ENCODE measurements around the gene VRK1. TPM values are rescaled to one million over a fixed set of nuclear protein-coding genes. Genes with fewer than 3 reads are reported as not detected.

The VRK1 gene
- polyA plus RNA-seq, 1 of the 3 experiments (the other 2 are of a cell fraction): 9.1 TPM

DNA sequence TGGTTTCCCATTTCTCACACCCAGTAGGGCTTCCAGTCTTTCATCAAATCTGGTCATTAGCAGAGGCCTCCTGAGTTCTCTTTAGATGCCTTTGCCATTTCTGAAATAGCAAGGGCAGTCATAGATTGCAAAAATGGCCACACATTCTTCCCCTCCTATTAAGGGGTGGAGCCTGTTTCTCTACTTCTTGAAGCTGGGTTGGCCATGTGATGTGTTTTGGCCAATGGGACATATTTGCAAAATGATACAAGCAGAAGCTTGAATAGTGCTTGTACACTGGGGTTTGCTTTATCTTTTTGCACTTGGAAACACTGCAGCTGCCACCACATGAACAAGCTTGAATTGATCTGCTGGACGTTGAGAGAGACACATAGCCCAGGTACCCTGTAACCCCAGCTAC, 109.3 kb downstream of the VRK1 start:
- Histone ChIP-seq H3K4me2 (no peak overlapping the region), H3K36me3 (replicated peaks in 1 of 2; ENCODE audit: control insufficient read depth in 1 of 2, insufficient read depth in 2 of 2, low read length in 1 of 2) (no peaks in the 10 kb centered on the region), H3K4me3 (ENCODE audit: low read depth in 2 of 2, low read length in 1 of 2) (no peak overlapping the region), H3K4me1 (ENCODE audit: control insufficient read depth in 1 of 2, insufficient read depth in 2 of 2, low read depth in 1 of 2, low read length in 1 of 2) (no peaks in the 10 kb centered on the region), H4K20me1 (ENCODE audit: insufficient read depth) (no peaks in the 10 kb centered on the region), H3K27ac (ENCODE audit: low read depth in 2 of 2, low read length in 1 of 2) (no peak overlapping the region), H3K9me2 (no peaks in the 10 kb centered on the region), H2AFZ (ENCODE audit: low read depth) (no peak overlapping the region), H3K9ac (no peak overlapping the region), H3K79me2 (ENCODE audit: insufficient read depth) (no peaks in the 10 kb centered on the region), H3K9me3 (no peaks in the 10 kb centered on the region), H3F3A (replicated peaks; ENCODE audit: insufficient read depth) (no peaks in the 10 kb centered on the region), H3K27me3 (ENCODE audit: insufficient read depth) (no peaks in the 10 kb centered on the region)
- DNase-seq: no peak
- CTCF ChIA-PET: no interaction called here
- no CpG with 5 or more reads among the region's 1 CpG for WGBS (ENCODE audit: low lambda C conversion rate)
- TF ChIP-seq JUND (IDR thresholded peaks at IDR 0.05) (no peak), MXI1 (IDR thresholded peaks at IDR 0.05; ENCODE audit: low read depth, low read length) (no peak), FOSL2 (IDR thresholded peaks at IDR 0.05; ENCODE audit: borderline replicate concordance, low read depth) (no peak), TAF1 (IDR thresholded peaks at IDR 0.05; ENCODE audit: borderline replicate concordance, low read depth, low read length) (no peak), EP300 (IDR thresholded peaks at IDR 0.05; ENCODE audit: borderline replicate concordance in 1 of 2, low read depth in 1 of 2, low read length in 1 of 2) (no peak), YY1 (IDR thresholded peaks at IDR 0.05; ENCODE audit: low read depth) (no peak)
- TF ChIP-seq, protein P1, sequence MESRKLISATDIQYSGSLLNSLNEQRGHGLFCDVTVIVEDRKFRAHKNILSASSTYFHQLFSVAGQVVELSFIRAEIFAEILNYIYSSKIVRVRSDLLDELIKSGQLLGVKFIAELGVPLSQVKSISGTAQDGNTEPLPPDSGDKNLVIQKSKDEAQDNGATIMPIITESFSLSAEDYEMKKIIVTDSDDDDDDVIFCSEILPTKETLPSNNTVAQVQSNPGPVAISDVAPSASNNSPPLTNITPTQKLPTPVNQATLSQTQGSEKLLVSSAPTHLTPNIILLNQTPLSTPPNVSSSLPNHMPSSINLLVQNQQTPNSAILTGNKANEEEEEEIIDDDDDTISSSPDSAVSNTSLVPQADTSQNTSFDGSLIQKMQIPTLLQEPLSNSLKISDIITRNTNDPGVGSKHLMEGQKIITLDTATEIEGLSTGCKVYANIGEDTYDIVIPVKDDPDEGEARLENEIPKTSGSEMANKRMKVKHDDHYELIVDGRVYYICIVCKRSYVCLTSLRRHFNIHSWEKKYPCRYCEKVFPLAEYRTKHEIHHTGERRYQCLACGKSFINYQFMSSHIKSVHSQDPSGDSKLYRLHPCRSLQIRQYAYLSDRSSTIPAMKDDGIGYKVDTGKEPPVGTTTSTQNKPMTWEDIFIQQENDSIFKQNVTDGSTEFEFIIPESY (IDR thresholded peaks at IDR 0.05; ENCODE audit: borderline replicate concordance, low read depth): no peak
- TF ChIP-seq, protein P2, sequence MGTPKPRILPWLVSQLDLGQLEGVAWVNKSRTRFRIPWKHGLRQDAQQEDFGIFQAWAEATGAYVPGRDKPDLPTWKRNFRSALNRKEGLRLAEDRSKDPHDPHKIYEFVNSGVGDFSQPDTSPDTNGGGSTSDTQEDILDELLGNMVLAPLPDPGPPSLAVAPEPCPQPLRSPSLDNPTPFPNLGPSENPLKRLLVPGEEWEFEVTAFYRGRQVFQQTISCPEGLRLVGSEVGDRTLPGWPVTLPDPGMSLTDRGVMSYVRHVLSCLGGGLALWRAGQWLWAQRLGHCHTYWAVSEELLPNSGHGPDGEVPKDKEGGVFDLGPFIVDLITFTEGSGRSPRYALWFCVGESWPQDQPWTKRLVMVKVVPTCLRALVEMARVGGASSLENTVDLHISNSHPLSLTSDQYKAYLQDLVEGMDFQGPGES (IDR thresholded peaks at IDR 0.05; ENCODE audit: low read depth, low read length): no peak
- POLR2A ChIA-PET: no interaction called here

DNA sequence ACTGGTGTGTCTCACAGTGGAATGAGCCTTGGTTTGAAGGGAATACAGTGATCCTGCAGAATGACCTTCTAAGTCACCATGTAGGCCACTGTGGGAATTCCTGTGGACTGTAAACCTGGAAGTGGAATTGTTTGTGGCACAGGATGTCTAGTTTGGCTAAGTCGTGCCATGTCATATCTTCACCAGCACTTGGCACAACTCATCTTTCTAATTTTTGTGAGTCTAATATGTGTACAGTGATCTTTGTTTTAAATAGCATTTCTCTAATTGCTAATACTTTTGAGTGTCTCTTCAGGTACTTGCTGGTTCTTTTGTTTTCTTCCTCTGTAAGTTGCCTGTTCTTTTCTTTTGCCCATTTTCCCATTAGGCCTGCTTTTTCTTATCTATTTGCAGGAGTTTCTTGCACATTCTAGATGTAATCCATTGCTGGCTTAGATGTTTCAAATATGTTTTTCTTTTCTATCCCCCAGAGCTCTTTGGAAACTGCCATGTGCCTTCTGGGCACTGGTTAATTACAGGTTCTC, 112.7 kb downstream of the VRK1 start:
- POLR2A ChIA-PET: no interaction called here
- Histone ChIP-seq H2AFZ (ENCODE audit: low read depth) (no peak overlapping the region), H3K9me2 (no peaks in the 10 kb centered on the region), H3K9ac (no peak overlapping the region), H3K36me3 (replicated peaks in 1 of 2; ENCODE audit: control insufficient read depth in 1 of 2, insufficient read depth in 2 of 2, low read length in 1 of 2) (no peaks in the 10 kb centered on the region), H3K9me3 (no peaks in the 10 kb centered on the region), H3K4me2 (no peak overlapping the region), H3K79me2 (ENCODE audit: insufficient read depth) (no peaks in the 10 kb centered on the region), H3K4me1 (ENCODE audit: control insufficient read depth in 1 of 2, insufficient read depth in 2 of 2, low read depth in 1 of 2, low read length in 1 of 2) (no peaks in the 10 kb centered on the region), H4K20me1 (ENCODE audit: insufficient read depth) (no peaks in the 10 kb centered on the region), H3K27me3 (ENCODE audit: insufficient read depth) (no peaks in the 10 kb centered on the region), H3K27ac (ENCODE audit: low read depth in 2 of 2, low read length in 1 of 2) (no peak overlapping the region), H3K4me3 (ENCODE audit: low read depth in 2 of 2, low read length in 1 of 2) (no peak overlapping the region), H3F3A (replicated peaks; ENCODE audit: insufficient read depth) (no peaks in the 10 kb centered on the region)
- CTCF ChIA-PET: no interaction called here
- DNase-seq: no peak
- TF ChIP-seq TCF12 (IDR thresholded peaks at IDR 0.05) (no peak), TAF1 (IDR thresholded peaks at IDR 0.05; ENCODE audit: borderline replicate concordance, low read depth, low read length) (no peak), MXI1 (IDR thresholded peaks at IDR 0.05; ENCODE audit: low read depth, low read length) (no peak), SMC3 (IDR thresholded peaks at IDR 0.05; ENCODE audit: low read depth, low read length) (no peak)
- 88% methylated on average over 1 of the region's 1 CpG for WGBS (ENCODE audit: low lambda C conversion rate)

Data from SK-N-SH (cell line).